ENCODE results near the gene SNRPD2.
A peak's percentile ranks its signal among the peaks of the same experiment; 100 is the strongest.

The SNRPD2 gene

GRCh38 chr19:45643024-45643926, 48.5 kb downstream of the SNRPD2 start:
- Histone ChIP-seq H2AK5ac (ENCODE audit: low read length) (no peak overlapping the region), H3K4me2 (ENCODE audit: low read length) (peak overlapping the region; percentile 66), H2BK12ac (ENCODE audit: low read length) (no peak overlapping the region), H3K79me2 (ENCODE audit: control insufficient read depth, insufficient read depth, low read length, poor library complexity) (peaks cover 2% of the 10 kb centered on the region), H3K23ac (ENCODE audit: low read length) (no peak overlapping the region), H3K4me3 (ENCODE audit: low read depth, low read length) (no peak overlapping the region), H2AFZ (ENCODE audit: insufficient read depth, low read length, poor library complexity) (peak overlapping the region; percentile 82), H3K27ac (ENCODE audit: low read depth, low read length) (no peak overlapping the region), H3K18ac (ENCODE audit: low read length) (no peak overlapping the region), H3K4ac (ENCODE audit: low read depth, low read length) (no peak overlapping the region), H3K9me3 (ENCODE audit: insufficient read depth, low read depth, low read length) (peaks cover 2% of the 10 kb centered on the region), H2BK120ac (ENCODE audit: insufficient read depth, low read length, poor library complexity) (no peak overlapping the region), H3K9ac (ENCODE audit: low read length) (no peak overlapping the region), H3K27me3 (ENCODE audit: insufficient read depth, low read length) (peaks cover 9% of the 10 kb centered on the region), H3K4me1 (ENCODE audit: control insufficient read depth in 1 of 2, insufficient read depth in 2 of 2, low read length in 2 of 2) (peaks cover 17 to 26% of the 10 kb centered on the region in 2 experiments), H3K36me3 (ENCODE audit: control insufficient read depth in 1 of 2, insufficient read depth in 2 of 2, low read length in 2 of 2) (no peaks in the 10 kb centered on the region), H4K91ac (ENCODE audit: low read depth, low read length) (no peak overlapping the region), H3K14ac (ENCODE audit: low read length) (no peak overlapping the region), H4K8ac (ENCODE audit: low read depth, low read length) (peak overlapping the region; percentile 35), H4K12ac (ENCODE audit: low read depth, low read length) (peak overlapping the region; percentile 25), H2BK5ac (ENCODE audit: low read depth, low read length, poor library complexity) (no peak overlapping the region), H3K79me1 (ENCODE audit: low read length) (peaks cover 11% of the 10 kb centered on the region)
- DNase-seq, result peak; percentile 80 to 92
- no CpG with 5 or more reads among the region's 39 CpGs for WGBS (ENCODE audit: extremely low coverage, insufficient coverage, insufficient read length)

- Histone ChIP-seq H3K4ac (ENCODE audit: low read depth, low read length) (no peak overlapping the region), H2BK5ac (ENCODE audit: low read depth, low read length, poor library complexity) (no peak overlapping the region), H3K18ac (ENCODE audit: low read length) (no peak overlapping the region), H3K79me1 (ENCODE audit: low read length) (peaks cover 15% of the 10 kb centered on the region), H3K4me1 (ENCODE audit: control insufficient read depth in 1 of 2, insufficient read depth in 2 of 2, low read length in 2 of 2) (peaks cover 22 to 31% of the 10 kb centered on the region in 2 experiments), H2AFZ (ENCODE audit: insufficient read depth, low read length, poor library complexity) (peak overlapping the region; percentile 71), H3K4me2 (ENCODE audit: low read length) (peak overlapping the region; percentile 53), H3K9me3 (ENCODE audit: insufficient read depth, low read depth, low read length) (peaks cover 2% of the 10 kb centered on the region), H4K12ac (ENCODE audit: low read depth, low read length) (no peak overlapping the region), H3K27me3 (ENCODE audit: insufficient read depth, low read length) (peaks cover 9% of the 10 kb centered on the region), H3K9ac (ENCODE audit: low read length) (no peak overlapping the region), H3K27ac (ENCODE audit: low read depth, low read length) (no peak overlapping the region), H3K14ac (ENCODE audit: low read length) (no peak overlapping the region), H4K8ac (ENCODE audit: low read depth, low read length) (peak overlapping the region; percentile 23), H3K4me3 (ENCODE audit: low read depth, low read length) (peak overlapping the region; percentile 40), H2BK12ac (ENCODE audit: low read length) (no peak overlapping the region), H2BK120ac (ENCODE audit: insufficient read depth, low read length, poor library complexity) (no peak overlapping the region), H3K36me3 (ENCODE audit: control insufficient read depth in 1 of 2, insufficient read depth in 2 of 2, low read length in 2 of 2) (no peaks in the 10 kb centered on the region), H3K79me2 (ENCODE audit: control insufficient read depth, insufficient read depth, low read length, poor library complexity) (peaks cover 2% of the 10 kb centered on the region), H4K91ac (ENCODE audit: low read depth, low read length) (no peak overlapping the region), H2AK5ac (ENCODE audit: low read length) (no peak overlapping the region), H3K23ac (ENCODE audit: low read length) (no peak overlapping the region)
- WGBS (ENCODE audit: extremely low coverage, insufficient coverage, insufficient read length), result no CpG with 5 or more reads among the region's 40 CpGs
- DNase-seq, result peak; percentile 83 to 84
These were observed 50.3 kb downstream of the SNRPD2 start for GRCh38 chr19:45641274-45642105.

GRCh38 chr19:45640849-45641273, 50.9 kb downstream of the SNRPD2 start:
- Histone ChIP-seq H3K14ac (ENCODE audit: low read length) (no peak overlapping the region), H3K36me3 (ENCODE audit: control insufficient read depth in 1 of 2, insufficient read depth in 2 of 2, low read length in 2 of 2) (no peaks in the 10 kb centered on the region), H3K4me3 (ENCODE audit: low read depth, low read length) (no peak overlapping the region), H3K4me1 (ENCODE audit: control insufficient read depth in 1 of 2, insufficient read depth in 2 of 2, low read length in 2 of 2) (peaks cover 22 to 26% of the 10 kb centered on the region in 2 experiments), H3K9me3 (ENCODE audit: insufficient read depth, low read depth, low read length) (peaks cover 2% of the 10 kb centered on the region), H3K79me1 (ENCODE audit: low read length) (peaks cover 15% of the 10 kb centered on the region), H3K18ac (ENCODE audit: low read length) (no peak overlapping the region), H2AFZ (ENCODE audit: insufficient read depth, low read length, poor library complexity) (peak overlapping the region; percentile 47), H3K4ac (ENCODE audit: low read depth, low read length) (no peak overlapping the region), H4K12ac (ENCODE audit: low read depth, low read length) (no peak overlapping the region), H4K91ac (ENCODE audit: low read depth, low read length) (no peak overlapping the region), H3K27me3 (ENCODE audit: insufficient read depth, low read length) (peaks cover 9% of the 10 kb centered on the region), H2AK5ac (ENCODE audit: low read length) (no peak overlapping the region), H3K23ac (ENCODE audit: low read length) (no peak overlapping the region), H2BK5ac (ENCODE audit: low read depth, low read length, poor library complexity) (no peak overlapping the region), H3K79me2 (ENCODE audit: control insufficient read depth, insufficient read depth, low read length, poor library complexity) (peaks cover 2% of the 10 kb centered on the region), H4K8ac (ENCODE audit: low read depth, low read length) (peak overlapping the region; percentile 43), H2BK12ac (ENCODE audit: low read length) (no peak overlapping the region), H3K9ac (ENCODE audit: low read length) (no peak overlapping the region), H3K4me2 (ENCODE audit: low read length) (peak overlapping the region; percentile 53), H3K27ac (ENCODE audit: low read depth, low read length) (no peak overlapping the region), H2BK120ac (ENCODE audit: insufficient read depth, low read length, poor library complexity) (no peak overlapping the region)
- no CpG with 5 or more reads among the region's 17 CpGs for WGBS (ENCODE audit: extremely low coverage, insufficient coverage, insufficient read length)
- peak in 1 of 2 donors; percentile 47 for DNase-seq

GRCh38 chr19:45638930-45639729, 52.6 kb downstream of the SNRPD2 start, which contains the start of gene EML2:
TSS of gene EML2 (minus strand) at chr19:45639397. CDS start at chr19:45639376, 21 bp downstream.
- no peaks in the 10 kb centered on the region for H3K36me3 ChIP-seq (ENCODE audit: control insufficient read depth in 1 of 2, insufficient read depth in 2 of 2, low read length in 2 of 2)
- H3K18ac ChIP-seq (ENCODE audit: low read length), result peak within 1 kb of the TSS; percentile 63
- peak within 1 kb of the TSS; percentile 61 for H4K91ac ChIP-seq (ENCODE audit: low read depth, low read length)
- peaks cover 15% of the 10 kb centered on the region for H3K79me1 ChIP-seq (ENCODE audit: low read length)
- no peak within 1 kb of the TSS for H2AK5ac ChIP-seq (ENCODE audit: low read length)
- H4K12ac ChIP-seq (ENCODE audit: low read depth, low read length), result peak within 1 kb of the TSS; percentile 79
- no peak within 1 kb of the TSS for H3K23ac ChIP-seq (ENCODE audit: low read length)
- H2BK12ac ChIP-seq (ENCODE audit: low read length), result no peak within 1 kb of the TSS
- no peak within 1 kb of the TSS for H3K27ac ChIP-seq (ENCODE audit: low read depth, low read length)
- H3K14ac ChIP-seq (ENCODE audit: low read length), result peak within 1 kb of the TSS; percentile 82
- H3K79me2 ChIP-seq (ENCODE audit: control insufficient read depth, insufficient read depth, low read length, poor library complexity), result peaks cover 2% of the 10 kb centered on the region
- H3K9ac ChIP-seq (ENCODE audit: low read length), result peak within 1 kb of the TSS; percentile 32
- H3K4me1 ChIP-seq (ENCODE audit: control insufficient read depth in 1 of 2, insufficient read depth in 2 of 2, low read length in 2 of 2), result peaks cover 22 to 26% of the 10 kb centered on the region in 2 experiments
- peak within 1 kb of the TSS; percentile 54 for H2BK5ac ChIP-seq (ENCODE audit: low read depth, low read length, poor library complexity)
- peak within 1 kb of the TSS; percentile 84 for H4K8ac ChIP-seq (ENCODE audit: low read depth, low read length)
- DNase-seq, result peak; percentile 33 to 49
- H3K9me3 ChIP-seq (ENCODE audit: insufficient read depth, low read depth, low read length), result no peaks in the 10 kb centered on the region
- peak within 1 kb of the TSS; percentile 68 for H2AFZ ChIP-seq (ENCODE audit: insufficient read depth, low read length, poor library complexity)
- no peaks in the 10 kb centered on the region for H3K27me3 ChIP-seq (ENCODE audit: insufficient read depth, low read length)
- peak within 1 kb of the TSS; percentile 62 for H3K4me3 ChIP-seq (ENCODE audit: low read depth, low read length)
- no CpG with 5 or more reads among the region's 52 CpGs for WGBS (ENCODE audit: extremely low coverage, insufficient coverage, insufficient read length)
- H2BK120ac ChIP-seq (ENCODE audit: insufficient read depth, low read length, poor library complexity), result peak within 1 kb of the TSS; percentile 48
- peak within 1 kb of the TSS; percentile 78 for H3K4me2 ChIP-seq (ENCODE audit: low read length)
- H3K4ac ChIP-seq (ENCODE audit: low read depth, low read length), result peak within 1 kb of the TSS; percentile 42

Measured in trophoblast cell (in vitro differentiated cells and primary cell).